GM20000 (cell line): ENCODE data around the gene SPRED2.
A peak's percentile ranks its signal among the peaks of the same experiment; 100 is the strongest.

Source experiments
- DNase-seq: peaks from one replicate; pipeline ENCODE4 v3.0.0; 2012; ENCODE audit warnings: low spot score
- CTCF ChIP-seq: IDR thresholded peaks from 2 replicates; pipeline ENCODE4 v1.5.1; 2012; ENCODE audit warnings: mild to moderate bottlenecking, control low read depth; ENCODE audit errors: extremely low read depth, missing control alignments

The SPRED2 gene

GRCh38 chr2:65432227-65433190 is at the start of gene SPRED2:
TSS of gene SPRED2 (minus strand) at chr2:65432599. CDS start at chr2:65431987, 612 bp downstream.
- no peak for TF ChIP-seq CTCF
- DNase-seq, result peak; percentile 83

GRCh38 chr2:65481961-65482360 is 49.6 kb upstream of the SPRED2 start:
- no peak for TF ChIP-seq CTCF
- DNase-seq, result no peak

- no peak for TF ChIP-seq CTCF
These were observed 47.1 kb upstream of the SPRED2 start for GRCh38 chr2:65479524-65479923.

DNA sequence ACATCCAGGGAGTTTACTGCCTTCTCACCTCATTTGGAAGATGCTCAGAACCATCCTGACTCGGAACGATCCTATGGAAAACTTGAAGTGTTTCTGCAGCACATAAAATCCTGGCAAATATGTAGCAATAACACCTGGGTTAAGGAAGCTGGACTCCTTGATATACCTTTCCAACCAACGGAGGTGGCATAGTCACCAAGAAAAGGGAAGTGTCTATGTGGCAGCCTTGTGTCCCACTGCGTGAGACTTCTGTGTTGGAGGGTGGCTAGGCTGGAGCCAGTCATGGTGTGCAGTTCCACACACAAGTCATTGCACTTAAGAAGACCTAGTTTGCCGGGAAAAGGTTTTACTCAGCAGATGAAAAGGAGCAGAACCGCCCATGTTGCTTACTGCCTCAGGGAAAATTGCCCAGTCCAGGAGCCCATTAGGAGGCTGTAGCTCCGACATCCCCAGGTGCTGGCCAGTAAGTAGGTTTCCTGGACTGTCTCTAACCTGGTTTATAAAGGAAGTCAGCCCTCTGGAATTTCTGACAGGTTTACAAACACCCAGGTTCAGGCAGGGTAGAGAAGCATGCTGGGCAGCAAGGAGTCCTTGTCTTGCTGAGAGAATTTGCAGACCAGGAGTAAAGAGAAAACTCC is 46.2 kb upstream of the SPRED2 start:
- no peak for TF ChIP-seq CTCF

More at GRCh38 chr2:65479524-65479923, 47.1 kb upstream of the SPRED2 start:
- no peak for DNase-seq

GRCh38 chr2:65477590-65477989 is 45.2 kb upstream of the SPRED2 start:
- TF ChIP-seq CTCF, result no peak
- no peak for DNase-seq

More for the DNA sequence above, 46.2 kb upstream of the SPRED2 start:
- DNase-seq, result no peak

GRCh38 chr2:65476778-65477177 is 44.4 kb upstream of the SPRED2 start:
- no peak for TF ChIP-seq CTCF
- no peak for DNase-seq

- DNase-seq, result no peak
- TF ChIP-seq CTCF, result no peak
These were observed 42.6 kb upstream of the SPRED2 start for GRCh38 chr2:65475000-65475399.
